GM19328 (cell line): ENCODE data around the gene REEP3.
"Not testable (repeated sequence)": the region's sequence is repeated elsewhere in the genome, so short reads cannot be mapped to it uniquely, and the experiment has no call there.

Source experiments
- ATAC-seq: cut with Tn5 transposase; IDR thresholded peaks from one replicate; pipeline ENCODE4 v1.9.1; 2021; ENCODE audit warnings: mild to moderate bottlenecking, moderate library complexity; ENCODE audit not compliant: unreplicated experiment

Gene REEP3

GRCh38 chr10:63547628-63548360, 26.6 kb downstream of the REEP3 start:
- no peak for ATAC-seq

- no peak for ATAC-seq
Observed at GRCh38 chr10:63548860-63549259, 27.7 kb downstream of the REEP3 start.

GRCh38 chr10:63549810-63550209, 28.6 kb downstream of the REEP3 start:
- ATAC-seq: no peak

GRCh38 chr10:63553031-63553430, 31.8 kb downstream of the REEP3 start:
- ATAC-seq: no peak

GRCh38 chr10:63553473-63553872, 32.3 kb downstream of the REEP3 start:
- ATAC-seq: no peak

GRCh38 chr10:63554657-63555056, 33.5 kb downstream of the REEP3 start:
- no peak for ATAC-seq

GRCh38 chr10:63555330-63555729, 34.1 kb downstream of the REEP3 start:
- ATAC-seq: no peak

GRCh38 chr10:63558132-63558784, 37.1 kb downstream of the REEP3 start:
- no peak for ATAC-seq

GRCh38 chr10:63561341-63561740, 40.1 kb downstream of the REEP3 start:
- ATAC-seq: no peak

GRCh38 chr10:63562391-63562790, 41.2 kb downstream of the REEP3 start:
- no peak for ATAC-seq

- ATAC-seq: no peak
Observed at GRCh38 chr10:63562857-63563256, 41.7 kb downstream of the REEP3 start.

- no peak for ATAC-seq
Observed at GRCh38 chr10:63563623-63564022, 42.4 kb downstream of the REEP3 start.

GRCh38 chr10:63564731-63565130, 43.5 kb downstream of the REEP3 start:
- not testable (repeated sequence) for ATAC-seq

- ATAC-seq: no peak
Observed at GRCh38 chr10:63573068-63573697, 52.0 kb downstream of the REEP3 start.

GRCh38 chr10:63574011-63574410, 52.8 kb downstream of the REEP3 start:
- no peak for ATAC-seq

GRCh38 chr10:63576501-63576900, 55.3 kb downstream of the REEP3 start:
- ATAC-seq: no peak

- ATAC-seq: no peak
Observed at GRCh38 chr10:63578501-63578900, 57.3 kb downstream of the REEP3 start.

- ATAC-seq: no peak
Observed at GRCh38 chr10:63579371-63580014, 58.3 kb downstream of the REEP3 start.

- ATAC-seq: no peak
Observed at GRCh38 chr10:63582690-63583089, 61.5 kb downstream of the REEP3 start.

GRCh38 chr10:63583397-63583796, 62.2 kb downstream of the REEP3 start:
- no peak for ATAC-seq

- no peak for ATAC-seq
Observed at GRCh38 chr10:63583909-63584724, 62.9 kb downstream of the REEP3 start.
